Measurements from ENCODE around the gene DACT3.

Gene DACT3

GRCh38 chr19:46661735-46662592 is 982 bp upstream of the DACT3 start:
- Histone ChIP-seq H2AFZ (ENCODE audit: low read depth, low read length) (no peak overlapping the region), H3K27me3 (ENCODE audit: control insufficient read depth in 1 of 2, insufficient read depth in 1 of 2, low read length in 2 of 2) (peaks cover 0 to 22% of the 10 kb centered on the region in 2 experiments), H2BK15ac (ENCODE audit: low read depth, poor library complexity, severe bottlenecking) (no peak overlapping the region), H3K4me3 (ENCODE audit: insufficient read depth in 1 of 2, low read depth in 1 of 2, low read length in 2 of 2) (peak overlapping the region in 1 of 2 experiments; percentile 76), H2AK5ac (ENCODE audit: low read length, severe bottlenecking) (no peak overlapping the region), H3K36me3 (ENCODE audit: control insufficient read depth in 1 of 2, insufficient read depth in 2 of 2, low read depth in 1 of 2, low read length in 2 of 2) (no peaks in the 10 kb centered on the region), H3K79me1 (replicated peaks; ENCODE audit: low read length, poor library complexity, severe bottlenecking) (no peaks in the 10 kb centered on the region), H3K4ac (ENCODE audit: low read depth in 1 of 2, low read length in 2 of 2) (no peak overlapping the region), H3K18ac (ENCODE audit: low read depth in 1 of 2, low read length in 2 of 2) (peak overlapping the region; percentile 49 to 50), H2BK12ac (ENCODE audit: low read length in 2 of 2) (no peak overlapping the region), H3K4me1 (ENCODE audit: control insufficient read depth, insufficient read depth, low read depth, low read length) (peaks cover 19% of the 10 kb centered on the region), H3K27ac (ENCODE audit: low read length, poor library complexity, severe bottlenecking) (no peak overlapping the region), H3K4me2 (ENCODE audit: low read length, poor library complexity, severe bottlenecking) (peak overlapping the region; percentile 98), H4K8ac (ENCODE audit: low read length) (no peak overlapping the region), H2BK5ac (ENCODE audit: low read depth, low read length, poor library complexity, severe bottlenecking) (no peak overlapping the region), H3K23ac (ENCODE audit: low read length in 2 of 2) (no peak overlapping the region), H3K9ac (ENCODE audit: low read length) (peak overlapping the region; percentile 74), H3K9me3 (ENCODE audit: control insufficient read depth, low read length) (no peaks in the 10 kb centered on the region), H3K14ac (ENCODE audit: low read length in 2 of 2) (no peak overlapping the region), H4K91ac (ENCODE audit: low read length) (peak overlapping the region; percentile 10), H2BK120ac (ENCODE audit: low read depth, low read length) (no peak overlapping the region)
- peak; percentile 94 for DNase-seq
- WGBS: 19% methylated on average over 19 of the region's 19 CpGs

- Histone ChIP-seq H2BK15ac (ENCODE audit: low read depth, poor library complexity, severe bottlenecking) (peak overlapping the region; percentile 68), H3K36me3 (ENCODE audit: control insufficient read depth in 1 of 2, insufficient read depth in 2 of 2, low read depth in 1 of 2, low read length in 2 of 2) (no peaks in the 10 kb centered on the region), H3K79me1 (replicated peaks; ENCODE audit: low read length, poor library complexity, severe bottlenecking) (no peaks in the 10 kb centered on the region), H2BK5ac (ENCODE audit: low read depth, low read length, poor library complexity, severe bottlenecking) (no peak overlapping the region), H3K27ac (ENCODE audit: low read length, poor library complexity, severe bottlenecking) (no peak overlapping the region), H3K4me1 (ENCODE audit: control insufficient read depth, insufficient read depth, low read depth, low read length) (peaks cover 19% of the 10 kb centered on the region), H4K8ac (ENCODE audit: low read length) (peak overlapping the region; percentile 51), H3K9ac (ENCODE audit: low read length) (peak overlapping the region; percentile 74), H3K27me3 (ENCODE audit: control insufficient read depth in 1 of 2, insufficient read depth in 1 of 2, low read length in 2 of 2) (peaks cover 0 to 22% of the 10 kb centered on the region in 2 experiments), H3K4me3 (ENCODE audit: insufficient read depth in 1 of 2, low read depth in 1 of 2, low read length in 2 of 2) (peak overlapping the region; percentile 61 to 79), H3K4me2 (ENCODE audit: low read length, poor library complexity, severe bottlenecking) (peak overlapping the region; percentile 93), H3K18ac (ENCODE audit: low read depth in 1 of 2, low read length in 2 of 2) (peak overlapping the region; percentile 78 to 97), H2AK5ac (ENCODE audit: low read length, severe bottlenecking) (no peak overlapping the region), H3K4ac (ENCODE audit: low read depth in 1 of 2, low read length in 2 of 2) (peak overlapping the region; percentile 96 to 98), H4K91ac (ENCODE audit: low read length) (peak overlapping the region; percentile 90), H3K14ac (ENCODE audit: low read length in 2 of 2) (peak overlapping the region in 1 of 2 experiments; percentile 97), H2BK12ac (ENCODE audit: low read length in 2 of 2) (peak overlapping the region in 1 of 2 experiments; percentile 79), H2BK120ac (ENCODE audit: low read depth, low read length) (peak overlapping the region; percentile 77), H3K23ac (ENCODE audit: low read length in 2 of 2) (peak overlapping the region in 1 of 2 experiments; percentile 86), H2AFZ (ENCODE audit: low read depth, low read length) (peak overlapping the region; percentile 68), H3K9me3 (ENCODE audit: control insufficient read depth, low read length) (no peaks in the 10 kb centered on the region)
- DNase-seq: no peak
- WGBS: under 1% methylated on average over 38 of the region's 40 CpGs
Observed at GRCh38 chr19:46660551-46661019, 397 bp downstream of the DACT3 start.

- H3K27ac ChIP-seq (ENCODE audit: low read length, poor library complexity, severe bottlenecking): no peak overlapping the region
- peaks cover 19% of the 10 kb centered on the region for H3K4me1 ChIP-seq (ENCODE audit: control insufficient read depth, insufficient read depth, low read depth, low read length)
- H2AFZ ChIP-seq (ENCODE audit: low read depth, low read length): no peak overlapping the region
- H3K4ac ChIP-seq (ENCODE audit: low read depth in 1 of 2, low read length in 2 of 2): peak overlapping the region; percentile 24 to 89
- no peaks in the 10 kb centered on the region for H3K9me3 ChIP-seq (ENCODE audit: control insufficient read depth, low read length)
- H3K23ac ChIP-seq (ENCODE audit: low read length in 2 of 2): no peak overlapping the region
- H3K14ac ChIP-seq (ENCODE audit: low read length in 2 of 2): peak overlapping the region in 1 of 2 experiments; percentile 79
- no peak overlapping the region for H2BK5ac ChIP-seq (ENCODE audit: low read depth, low read length, poor library complexity, severe bottlenecking)
- peak overlapping the region; percentile 77 for H2BK120ac ChIP-seq (ENCODE audit: low read depth, low read length)
- peak; percentile 65 for DNase-seq
- no peaks in the 10 kb centered on the region for H3K36me3 ChIP-seq (ENCODE audit: control insufficient read depth in 1 of 2, insufficient read depth in 2 of 2, low read depth in 1 of 2, low read length in 2 of 2)
- H3K4me2 ChIP-seq (ENCODE audit: low read length, poor library complexity, severe bottlenecking): peak overlapping the region; percentile 93
- peak overlapping the region; percentile 84 for H4K8ac ChIP-seq (ENCODE audit: low read length)
- H3K18ac ChIP-seq (ENCODE audit: low read depth in 1 of 2, low read length in 2 of 2): peak overlapping the region; percentile 77 to 86
- peak overlapping the region in 1 of 2 experiments; percentile 79 for H2BK12ac ChIP-seq (ENCODE audit: low read length in 2 of 2)
- no peak overlapping the region for H2AK5ac ChIP-seq (ENCODE audit: low read length, severe bottlenecking)
- peak overlapping the region; percentile 64 for H2BK15ac ChIP-seq (ENCODE audit: low read depth, poor library complexity, severe bottlenecking)
- H3K4me3 ChIP-seq (ENCODE audit: insufficient read depth in 1 of 2, low read depth in 1 of 2, low read length in 2 of 2): peak overlapping the region in 1 of 2 experiments; percentile 79
- peak overlapping the region; percentile 88 for H4K91ac ChIP-seq (ENCODE audit: low read length)
- peaks cover 0 to 23% of the 10 kb centered on the region in 2 experiments for H3K27me3 ChIP-seq (ENCODE audit: control insufficient read depth in 1 of 2, insufficient read depth in 1 of 2, low read length in 2 of 2)
- peak overlapping the region; percentile 74 for H3K9ac ChIP-seq (ENCODE audit: low read length)
- WGBS: 3% methylated on average over 10 of the region's 14 CpGs
- H3K79me1 ChIP-seq (replicated peaks; ENCODE audit: low read length, poor library complexity, severe bottlenecking): no peaks in the 10 kb centered on the region
Observed at GRCh38 chr19:46660008-46660517, 919 bp downstream of the DACT3 start.

Measured in mesenchymal stem cell (in vitro differentiated cells and primary cell).